BLaER1 (cell line): ENCODE data around the gene TMEM243.

Experiments used
- H3K27ac ChIP-seq: shearing (Covaris generic); formaldehyde crosslinking; 2 replicates; pipeline ENCODE4 v1.8.1; 2022
- H3K27me3 ChIP-seq: shearing (Covaris generic); formaldehyde crosslinking; 2 replicates; pipeline ENCODE4 v1.8.1; 2022
- H3K36me3 ChIP-seq: shearing (Covaris generic); formaldehyde crosslinking; 2 replicates; pipeline ENCODE4 v1.8.1; 2022
- H3K4me1 ChIP-seq: shearing (Covaris generic); formaldehyde crosslinking; 2 replicates; pipeline ENCODE4 v1.8.1; 2022
- H3K4me2 ChIP-seq: shearing (Covaris generic); formaldehyde crosslinking; 2 replicates; pipeline ENCODE4 v1.8.1; 2022
- H3K4me3 ChIP-seq: shearing (Covaris generic); formaldehyde crosslinking; 2 replicates; pipeline ENCODE4 v1.8.1; 2022
- H3K9ac ChIP-seq: shearing (Covaris generic); formaldehyde crosslinking; 2 replicates; pipeline ENCODE4 v1.8.1; 2022
- H3K9me3 ChIP-seq: shearing (Covaris generic); formaldehyde crosslinking; 2 replicates; pipeline ENCODE4 v1.8.1; 2022
- H4K20me1 ChIP-seq: shearing (Covaris generic); formaldehyde crosslinking; 2 replicates; pipeline ENCODE4 v1.8.1; 2022
- Cebpa-rat ChIP-seq: shearing (Covaris generic); IDR thresholded peaks from 2 replicates; pipeline ENCODE4 v1.8.1; 2022

TMEM243 gene

DNA sequence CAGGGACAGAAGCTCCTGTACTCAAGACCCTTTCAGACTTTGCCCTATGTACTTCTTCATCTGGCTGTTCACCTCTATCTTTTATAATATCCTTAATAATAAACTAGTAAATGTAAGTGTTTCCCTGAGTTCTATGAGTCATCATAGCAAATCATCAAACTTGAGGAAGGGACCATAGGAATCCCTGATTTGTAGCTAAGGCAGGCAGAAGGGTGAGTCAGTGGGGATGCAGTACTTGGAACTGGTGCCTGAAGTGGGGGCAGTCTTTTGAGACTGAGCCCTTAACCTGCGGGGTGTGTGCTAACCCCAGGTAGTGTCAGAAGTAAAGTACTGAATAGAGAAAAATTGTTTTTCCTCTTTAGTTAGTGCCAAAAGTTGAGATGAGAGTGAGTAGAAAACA, 6.2 kb upstream of the TMEM243 start:
- Histone ChIP-seq H3K27ac (no peak overlapping the region), H3K27me3 (no peaks in the 10 kb centered on the region), H3K36me3 (no peaks in the 10 kb centered on the region), H3K9me3 (peaks cover 10% of the 10 kb centered on the region), H3K4me1 (peaks cover 5% of the 10 kb centered on the region), H3K9ac (no peak overlapping the region), H4K20me1 (no peaks in the 10 kb centered on the region), H3K4me2 (no peak overlapping the region), H3K4me3 (no peak overlapping the region)
- no peak for TF ChIP-seq Cebpa-rat

- Histone ChIP-seq H3K27ac (no peak overlapping the region), H4K20me1 (no peaks in the 10 kb centered on the region), H3K9ac (no peak overlapping the region), H3K27me3 (no peaks in the 10 kb centered on the region), H3K4me1 (peaks cover 7% of the 10 kb centered on the region), H3K4me2 (no peak overlapping the region), H3K9me3 (no peaks in the 10 kb centered on the region), H3K36me3 (no peaks in the 10 kb centered on the region), H3K4me3 (no peak overlapping the region)
- TF ChIP-seq Cebpa-rat, result no peak
These were observed 4.1 kb upstream of the TMEM243 start for GRCh38 chr7:87223666-87224065.

DNA sequence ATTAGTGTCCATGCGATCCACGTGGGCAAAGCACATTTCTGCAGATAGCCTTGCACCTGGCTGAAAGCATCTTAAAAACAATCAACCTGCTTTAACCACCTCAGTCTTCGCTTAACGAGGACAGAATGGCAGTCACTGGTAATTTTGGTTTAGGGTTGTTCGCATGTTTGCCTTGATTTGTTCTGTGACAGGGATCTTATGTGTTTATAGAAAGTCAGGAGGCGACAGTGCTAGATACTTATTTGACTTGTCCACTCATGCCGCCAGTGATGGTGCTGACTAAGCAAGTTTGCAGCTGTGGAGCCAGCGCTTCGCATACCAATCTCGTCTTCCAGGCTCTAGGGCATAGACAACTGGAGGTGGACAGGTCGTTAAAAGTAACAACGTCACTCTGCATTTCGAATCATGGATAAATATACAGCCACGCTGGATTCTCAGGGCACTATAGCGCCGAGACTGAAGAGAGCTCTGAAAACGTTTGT, 1.2 kb upstream of the TMEM243 start:
- no peak for TF ChIP-seq Cebpa-rat
- Histone ChIP-seq H3K4me3 (peak overlapping the region; percentile 98), H3K27me3 (no peaks in the 10 kb centered on the region), H3K9me3 (no peaks in the 10 kb centered on the region), H3K4me2 (peak overlapping the region; percentile 99), H4K20me1 (0 out of 2 replicates have a peak, but pooled peaks cover 7% of the 10 kb centered on the region), H3K9ac (peak overlapping the region; percentile 96; the same call in 1 of the 2 replicates), H3K4me1 (peaks cover 32% of the 10 kb centered on the region), H3K36me3 (no peaks in the 10 kb centered on the region), H3K27ac (no peak overlapping the region)

DNA sequence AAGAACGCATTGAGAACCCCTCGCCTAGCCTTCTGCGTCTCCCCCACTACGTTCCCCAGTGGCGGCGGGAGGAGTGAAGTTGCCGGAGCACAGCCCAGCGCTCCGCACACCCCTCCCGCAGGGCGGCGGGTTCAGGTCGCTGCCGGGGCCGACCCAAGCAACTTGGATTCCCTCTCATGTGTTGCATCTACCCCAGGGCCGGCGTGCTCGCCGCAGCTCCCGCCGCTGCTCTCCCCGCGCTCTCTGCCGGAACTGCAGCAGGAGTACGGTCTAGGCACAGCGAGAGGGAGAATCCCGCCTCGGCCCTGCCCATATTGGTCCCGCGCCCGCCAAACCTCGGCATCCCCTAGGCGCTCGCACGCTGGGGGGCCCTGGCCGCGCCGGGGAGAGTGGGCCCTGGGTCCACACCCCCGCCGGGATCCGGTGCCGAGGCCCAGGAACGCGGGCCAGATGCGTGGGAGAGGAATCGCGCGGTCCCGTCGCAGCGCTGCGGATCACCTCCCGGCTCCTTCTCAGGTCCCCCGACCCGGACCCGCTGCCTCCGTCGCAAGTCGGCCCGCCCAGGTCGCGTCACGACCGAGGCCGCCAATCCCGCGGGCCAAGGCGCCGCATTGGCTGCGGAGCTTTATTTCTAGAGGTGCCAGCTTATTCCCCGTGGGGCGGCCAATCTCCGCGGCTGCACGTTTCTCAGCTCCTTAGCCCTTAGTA, 648 bp upstream of the TMEM243 start:
- Histone ChIP-seq H3K9ac (peak overlapping the region; percentile 96), H3K4me3 (peak overlapping the region; percentile 98), H3K9me3 (no peaks in the 10 kb centered on the region), H3K36me3 (no peaks in the 10 kb centered on the region), H3K27me3 (no peaks in the 10 kb centered on the region), H3K4me2 (peak overlapping the region; percentile 99), H3K4me1 (peaks cover 38% of the 10 kb centered on the region), H4K20me1 (0 out of 2 replicates have a peak, but pooled peaks cover 7% of the 10 kb centered on the region), H3K27ac (peak overlapping the region; percentile 96)
- no peak for TF ChIP-seq Cebpa-rat

DNA sequence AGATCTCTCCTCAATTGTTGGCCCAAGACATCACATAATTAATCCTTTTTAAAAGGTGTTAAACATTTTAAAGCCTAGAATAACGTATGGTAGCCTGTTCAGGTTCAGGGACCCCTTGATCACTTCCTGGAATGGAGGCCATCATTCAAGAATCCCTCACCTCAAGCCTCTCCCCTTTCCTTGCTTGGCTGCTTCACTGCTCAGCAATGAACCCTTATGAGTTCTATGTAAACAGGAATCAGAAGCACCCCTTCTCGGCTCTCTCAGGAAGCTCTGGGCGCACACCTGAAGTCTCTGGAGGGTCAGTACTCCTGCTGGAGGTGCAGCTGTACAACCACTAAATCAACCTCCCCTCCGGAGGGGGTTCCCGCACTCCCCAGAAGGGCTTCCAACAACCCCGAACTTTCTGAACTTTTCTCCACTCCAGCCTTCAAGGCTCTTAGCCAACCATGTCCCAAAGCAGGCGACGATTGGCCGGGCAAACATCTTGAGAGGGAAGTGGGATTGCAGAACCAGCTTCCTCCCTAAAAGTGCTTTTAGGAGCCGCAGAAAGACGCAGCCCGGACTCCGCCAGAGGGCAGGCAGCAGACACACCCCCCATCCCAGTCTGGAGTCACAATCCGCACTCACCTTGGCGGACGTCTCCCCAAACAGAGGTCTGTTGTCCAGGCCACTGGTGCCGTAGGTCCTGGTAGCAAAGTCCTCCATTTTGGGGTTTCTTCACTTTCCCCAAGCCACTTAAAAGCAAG, 562 bp downstream of the TMEM243 start:
- no peak for TF ChIP-seq Cebpa-rat
- Histone ChIP-seq H3K27me3 (no peaks in the 10 kb centered on the region), H3K36me3 (no peaks in the 10 kb centered on the region), H3K9ac (peak overlapping the region; percentile 96), H3K4me2 (peak overlapping the region; percentile 99), H3K9me3 (no peaks in the 10 kb centered on the region), H3K27ac (peak overlapping the region; percentile 96), H4K20me1 (peaks cover 18% of the 10 kb centered on the region), H3K4me1 (peaks cover 50% of the 10 kb centered on the region), H3K4me3 (peak overlapping the region; percentile 98)

GRCh38 chr7:87217983-87218653, 1.4 kb downstream of the TMEM243 start:
- peak overlapping the region; percentile 96 for H3K9ac ChIP-seq
- 0 out of 2 replicates have a peak, but pooled peaks cover 3% of the 10 kb centered on the region for H3K36me3 ChIP-seq
- H3K27ac ChIP-seq, result peak overlapping the region; percentile 96
- peaks cover 27% of the 10 kb centered on the region for H4K20me1 ChIP-seq
- peak overlapping the region; percentile 99 for H3K4me2 ChIP-seq
- H3K4me3 ChIP-seq, result peak overlapping the region; percentile 98
- no peaks in the 10 kb centered on the region for H3K9me3 ChIP-seq
- no peaks in the 10 kb centered on the region for H3K27me3 ChIP-seq
- H3K4me1 ChIP-seq, result peaks cover 58% of the 10 kb centered on the region
- TF ChIP-seq Cebpa-rat, result no peak

DNA sequence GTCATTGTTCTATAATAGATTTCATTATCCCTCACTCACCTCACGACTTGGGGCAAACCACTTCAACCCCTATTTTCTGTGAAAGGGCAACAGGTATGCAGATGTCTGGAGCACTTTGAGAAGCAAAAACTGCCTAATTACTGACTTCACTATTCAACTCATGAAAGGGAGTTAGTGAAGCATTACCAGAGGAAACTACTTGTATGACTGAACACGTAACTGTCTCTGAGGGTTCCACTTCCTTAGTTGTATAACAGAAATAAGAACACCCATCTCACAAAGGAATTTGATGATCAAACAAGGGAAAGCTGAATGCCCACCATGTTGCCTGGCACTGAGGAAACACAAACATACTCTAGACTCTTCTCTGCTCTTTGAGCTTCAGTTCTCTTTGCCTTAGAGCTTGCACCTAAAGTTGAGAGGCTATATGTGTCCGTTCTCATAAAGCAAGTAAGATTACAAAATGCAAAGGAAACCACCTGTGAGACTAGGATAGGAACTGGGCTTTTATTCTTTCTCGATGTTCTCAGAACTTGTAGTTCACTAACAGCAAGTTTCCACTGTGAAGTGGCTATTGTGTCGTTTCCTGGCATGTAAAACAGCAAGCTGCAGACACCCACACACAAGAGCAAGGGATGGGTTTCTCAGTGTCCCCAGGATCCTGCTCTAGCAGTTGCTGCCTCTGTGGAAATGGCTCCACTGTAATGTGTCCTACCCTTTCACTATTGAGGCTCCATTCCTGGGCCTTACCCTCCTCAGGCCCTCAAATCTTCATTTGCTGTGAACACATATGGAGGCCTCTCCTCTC, 2.6 kb downstream of the TMEM243 start:
- H4K20me1 ChIP-seq, result peaks cover 39% of the 10 kb centered on the region
- peaks cover 15% of the 10 kb centered on the region for H3K36me3 ChIP-seq
- H3K27ac ChIP-seq, result peak overlapping the region; percentile 96
- TF ChIP-seq Cebpa-rat, result no peak
- 0 out of 2 replicates have a peak, but pooled peaks cover 3% of the 10 kb centered on the region for H3K9me3 ChIP-seq
- H3K4me1 ChIP-seq, result peaks cover 70% of the 10 kb centered on the region
- peak overlapping the region; percentile 98 for H3K4me3 ChIP-seq
- no peaks in the 10 kb centered on the region for H3K27me3 ChIP-seq
- peak overlapping the region; percentile 99 for H3K4me2 ChIP-seq
- H3K9ac ChIP-seq, result peak overlapping the region; percentile 96

- H3K27me3 ChIP-seq, result no peaks in the 10 kb centered on the region
- peak overlapping the region; percentile 59; the same call in 1 of the 2 replicates for H3K9ac ChIP-seq
- peak overlapping the region; percentile 96 for H3K27ac ChIP-seq
- H3K4me2 ChIP-seq, result peak overlapping the region; percentile 99
- H3K4me1 ChIP-seq, result peaks cover 79% of the 10 kb centered on the region
- H4K20me1 ChIP-seq, result peaks cover 57% of the 10 kb centered on the region
- TF ChIP-seq Cebpa-rat, result no peak
- H3K36me3 ChIP-seq, result peaks cover 34% of the 10 kb centered on the region
- peaks cover 22% of the 10 kb centered on the region for H3K9me3 ChIP-seq
- peak overlapping the region; percentile 98 for H3K4me3 ChIP-seq
These were observed 4.5 kb downstream of the TMEM243 start for GRCh38 chr7:87215046-87215445.

GRCh38 chr7:87213811-87214210, 5.7 kb downstream of the TMEM243 start:
- peak overlapping the region; percentile 98 for H3K4me3 ChIP-seq
- TF ChIP-seq Cebpa-rat, result no peak
- peaks cover 32% of the 10 kb centered on the region for H3K9me3 ChIP-seq
- peak overlapping the region; percentile 96 for H3K27ac ChIP-seq
- H3K36me3 ChIP-seq, result peaks cover 44% of the 10 kb centered on the region
- peak overlapping the region; percentile 99 for H3K4me2 ChIP-seq
- H3K4me1 ChIP-seq, result peaks cover 79% of the 10 kb centered on the region
- peaks cover 67% of the 10 kb centered on the region for H4K20me1 ChIP-seq
- peak overlapping the region; percentile 59 for H3K9ac ChIP-seq
- no peaks in the 10 kb centered on the region for H3K27me3 ChIP-seq
